ENCODE results near the gene ASMT. TPM values are rescaled to one million over a fixed set of nuclear protein-coding genes. Genes with fewer than 3 reads are reported as not detected.

Gene ASMT
- total RNA-seq, 4 donors from 2014 or later = 0.63 to 4.7 TPM; not detected in 2

GRCh38 chrX:1657367-1658070 lies 42.7 kb downstream of the ASMT start:
- Histone ChIP-seq H3K9me3 (no peaks in the 10 kb centered on the region), H3K4me3 (no peak overlapping the region), H3K4me1 (peaks cover 0 to 11% (median 0%) of the 10 kb centered on the region in 4 donors), H3K27me3 (no peaks in the 10 kb centered on the region), H3K27ac (no peak overlapping the region), H3K36me3 (no peaks in the 10 kb centered on the region)
- no peak for DNase-seq (ENCODE audit: low spot score in 2 of 2)
- 10 to 17% methylated on average over 13 of the region's 13 CpGs for WGBS, 2 donors
- TF ChIP-seq CTCF (IDR thresholded peaks at IDR 0.05) = no peak
- no peak for TF ChIP-seq POLR2A (IDR thresholded peaks at IDR 0.05)
- TF ChIP-seq EP300 (IDR thresholded peaks at IDR 0.05) = no peak

- 17 to 20% methylated on average over 14 of the region's 14 CpGs for WGBS, 2 donors
- DNase-seq (ENCODE audit: low spot score in 2 of 2) = no peak
- Histone ChIP-seq H3K27me3 (no peaks in the 10 kb centered on the region), H3K36me3 (no peaks in the 10 kb centered on the region), H3K27ac (no peak overlapping the region), H3K4me3 (no peak overlapping the region), H3K4me1 (peaks cover 0 to 11% (median 0%) of the 10 kb centered on the region in 4 donors), H3K9me3 (no peaks in the 10 kb centered on the region)
- TF ChIP-seq EP300 (IDR thresholded peaks at IDR 0.05) = no peak
- TF ChIP-seq POLR2A (IDR thresholded peaks at IDR 0.05) = no peak
- TF ChIP-seq CTCF (IDR thresholded peaks at IDR 0.05) = no peak
These were observed 43.2 kb downstream of the ASMT start for GRCh38 chrX:1658071-1658491.

GRCh38 chrX:1659664-1660461 lies 45.0 kb downstream of the ASMT start:
- no peaks in the 10 kb centered on the region for H3K27me3 ChIP-seq
- no peak for TF ChIP-seq CTCF (IDR thresholded peaks at IDR 0.05)
- TF ChIP-seq POLR2A (IDR thresholded peaks at IDR 0.05) = no peak
- TF ChIP-seq EP300 (IDR thresholded peaks at IDR 0.05) = no peak
- WGBS, 2 donors = 90 to 91% methylated on average over 32 to 34 of the region's 34 CpGs
- H3K4me1 ChIP-seq = peaks cover 0 to 11% (median 0%) of the 10 kb centered on the region in 4 donors
- H3K27ac ChIP-seq = no peak overlapping the region
- DNase-seq (ENCODE audit: low spot score in 2 of 2) = no peak
- no peaks in the 10 kb centered on the region for H3K9me3 ChIP-seq
- no peaks in the 10 kb centered on the region for H3K36me3 ChIP-seq
- no peak overlapping the region for H3K4me3 ChIP-seq

GRCh38 chrX:1661048-1661921 lies 46.4 kb downstream of the ASMT start:
- Histone ChIP-seq H3K9me3 (peaks cover 0 to 7% (median 0%) of the 10 kb centered on the region in 4 donors), H3K27ac (no peak overlapping the region), H3K27me3 (no peaks in the 10 kb centered on the region), H3K36me3 (no peaks in the 10 kb centered on the region), H3K4me3 (peak overlapping the region in 1 of 4 donors; percentile 6), H3K4me1 (peaks cover 0 to 11% (median 0%) of the 10 kb centered on the region in 4 donors)
- TF ChIP-seq EP300 (IDR thresholded peaks at IDR 0.05) (no peak), CTCF (IDR thresholded peaks at IDR 0.05) (no peak), POLR2A (IDR thresholded peaks at IDR 0.05) (no peak)
- WGBS, 2 donors = 67 to 81% methylated on average over 15 to 16 of the region's 16 CpGs
- DNase-seq (ENCODE audit: low spot score in 2 of 2) = peak in 1 of 2 donors; percentile 15

Measured in tibial nerve (tissue), 4 donors.